ENCODE results near the gene DSG2.

GRCh38 chr18:31450409-31450808 lies 47.6 kb upstream of the DSG2 start:
- TF ChIP-seq CTCF (IDR thresholded peaks at IDR 0.05 in 2 of 3, conservative IDR thresholded peaks at IDR 0.05 in 1 of 3; ENCODE audit: borderline replicate concordance in 1 of 3, insufficient read depth in 1 of 3, low read depth in 2 of 3, low read length in 2 of 3) (no peak), POLR2A (IDR thresholded peaks at IDR 0.05; ENCODE audit: borderline replicate concordance, extremely low read depth, insufficient read depth, insufficient read length) (no peak), MAX (IDR thresholded peaks at IDR 0.05) (no peak)

All from HCT116 (cell line).